Right cardiac atrium (tissue), 5 donors: ENCODE results near the gene SND1. TPM values are rescaled to one million over a fixed set of nuclear protein-coding genes. Genes with fewer than 3 reads are reported as not detected.

Experiments used
- ATAC-seq, 2 donors: fragments of 200-7000 bp; cut with Tn5 transposase; one replicate each; pipeline versions ENCODE4 v1.8.0 to v1.9.1; 2020; ENCODE audit warnings: moderate library complexity in 2 of 2, mild to moderate bottlenecking in 1 of 2
- DNase-seq, 3 donors: peaks; one replicate each; pipeline ENCODE4 v3.0.0-alpha.2; 2020
- H3K27ac ChIP-seq: one replicate; pipeline ENCODE4 v1.5.1; 2013; ENCODE audit warnings: mild to moderate bottlenecking, low read length, control low read depth, moderate library complexity
- H3K27me3 ChIP-seq: one replicate; pipeline ENCODE4 v1.6.1; 2013; ENCODE audit not compliant: control insufficient read depth, insufficient read depth
- H3K4me1 ChIP-seq: one replicate; pipeline ENCODE4 v1.6.1; 2013; ENCODE audit warnings: low read length; ENCODE audit not compliant: control insufficient read depth, insufficient read depth
- H3K4me3 ChIP-seq: one replicate; pipeline ENCODE4 v1.5.1; 2013; ENCODE audit warnings: low read length, control low read depth
- H3K9me3 ChIP-seq: one replicate; pipeline ENCODE4 v1.6.1; 2013; ENCODE audit warnings: low read length; ENCODE audit not compliant: control insufficient read depth
- WGBS: extraction: QIAGEN DNeasy Blood & Tissue Kit; methylation state at CpG from one replicate; pipeline ENCODE4 v1.1.7; 2013; 5-methylcytosine and 5-hydroxymethylcytosine counted together
- intact Hi-C, 4 donors: fragments of 100-400 bp; cut with DNase I; formaldehyde crosslinking; loops; one replicate each; pipeline versions ENCODE4 v1.11.0 to v1.14.0; 2022 to 2023
- polyA plus RNA-seq: library from polyadenylated mRNA; stranded (reverse); fragments of 200-250 nt; gene quantifications from one replicate; pipeline ENCODE4 v1.2.3, GENCODE V29; 2013
- total RNA-seq, 4 donors: library from RNA; stranded (reverse); fragmentation: NEBNext Ultra II Directional; extraction: Animal tissue kit (Norgen Biotek cat#: 25700); gene quantifications; one replicate each; pipeline ENCODE4 v1.2.1, GENCODE V29; 2021
- donor health status: healthy with polysubstance abuse.
- donor health status: DM: no; HTN: yes; CAD: no.
- donor health status: DM: no; HTN: no; CAD: no.
- donor health status: DM: no; HTN: yes; CAD: no; lungs with severe emphysema.
- donor health status: DM: yes; HTN: yes; CAD: no.

SND1 gene
- total and polyA plus RNA-seq, 5 donors, result 50.0 to 107 (median 89.3) TPM

- WGBS, result 87% methylated on average over 6 of the region's 6 CpGs
- ATAC-seq (no peak), DNase-seq (no peak)
- no peak overlapping the region for H3K27ac ChIP-seq
- H3K4me1 ChIP-seq, result peaks cover 4% of the 10 kb centered on the region
- H3K4me3 ChIP-seq, result no peak overlapping the region
- intact Hi-C loops, result no loop called here
- H3K9me3 ChIP-seq, result no peaks in the 10 kb centered on the region
- no peaks in the 10 kb centered on the region for H3K27me3 ChIP-seq
These were observed 365.5 kb downstream of the SND1 start for GRCh38 chr7:128017460-128017859.

GRCh38 chr7:128017862-128018845 is 366.2 kb downstream of the SND1 start:
- intact Hi-C loops, result no loop called here
- WGBS, result 72% methylated on average over 8 of the region's 8 CpGs
- H3K27ac ChIP-seq, result no peak overlapping the region
- DNase-seq (no peak), ATAC-seq (peak; percentile 65 to 88)
- no peaks in the 10 kb centered on the region for H3K9me3 ChIP-seq
- peaks cover 4% of the 10 kb centered on the region for H3K4me1 ChIP-seq
- H3K27me3 ChIP-seq, result no peaks in the 10 kb centered on the region
- no peak overlapping the region for H3K4me3 ChIP-seq

GRCh38 chr7:128019288-128019687 is 367.3 kb downstream of the SND1 start:
- H3K27me3 ChIP-seq, result no peaks in the 10 kb centered on the region
- H3K27ac ChIP-seq, result no peak overlapping the region
- no peak overlapping the region for H3K4me3 ChIP-seq
- intact Hi-C loops, result no loop called here
- DNase-seq, result no peak
- ATAC-seq, result no peak
- H3K9me3 ChIP-seq, result no peaks in the 10 kb centered on the region
- peaks cover 4% of the 10 kb centered on the region for H3K4me1 ChIP-seq
- 78% methylated on average over 3 of the region's 3 CpGs for WGBS

- WGBS, result 89% methylated on average over 6 of the region's 6 CpGs
- Histone ChIP-seq H3K9me3 (no peaks in the 10 kb centered on the region), H3K27ac (no peak overlapping the region), H3K27me3 (no peaks in the 10 kb centered on the region), H3K4me1 (peaks cover 4% of the 10 kb centered on the region), H3K4me3 (no peak overlapping the region)
- DNase-seq (no peak), ATAC-seq (no peak)
- intact Hi-C loops, result no loop called here
These were observed 368.2 kb downstream of the SND1 start for GRCh38 chr7:128020159-128020558.

- Histone ChIP-seq H3K27ac (no peak overlapping the region), H3K27me3 (no peaks in the 10 kb centered on the region), H3K9me3 (no peaks in the 10 kb centered on the region), H3K4me1 (peaks cover 4% of the 10 kb centered on the region), H3K4me3 (no peak overlapping the region)
- intact Hi-C loops, result no loop called here
- DNase-seq (no peak), ATAC-seq (no peak)
- WGBS, result 96% methylated on average over 2 of the region's 2 CpGs
These were observed 369.4 kb downstream of the SND1 start for GRCh38 chr7:128021366-128021765.

- Histone ChIP-seq H3K9me3 (no peaks in the 10 kb centered on the region), H3K27ac (no peak overlapping the region), H3K4me1 (peaks cover 4% of the 10 kb centered on the region), H3K4me3 (no peak overlapping the region), H3K27me3 (no peaks in the 10 kb centered on the region)
- WGBS, result 74% methylated on average over 6 of the region's 6 CpGs
- ATAC-seq (peak in 1 of 2 donors; percentile 23), DNase-seq (no peak)
- intact Hi-C loops, result no loop called here
These were observed 370.9 kb downstream of the SND1 start for GRCh38 chr7:128022631-128023532.

- DNase-seq (no peak), ATAC-seq (no peak)
- intact Hi-C loops, result no loop called here
- Histone ChIP-seq H3K27ac (no peak overlapping the region), H3K4me1 (no peaks in the 10 kb centered on the region), H3K4me3 (no peak overlapping the region), H3K9me3 (no peaks in the 10 kb centered on the region), H3K27me3 (no peaks in the 10 kb centered on the region)
- WGBS, result 88% methylated on average over 3 of the region's 3 CpGs
These were observed 372.2 kb downstream of the SND1 start for GRCh38 chr7:128024151-128024550.

GRCh38 chr7:128025380-128025779 is 373.4 kb downstream of the SND1 start:
- WGBS, result 77% methylated on average over 6 of the region's 6 CpGs
- H3K27ac ChIP-seq, result no peak overlapping the region
- no peaks in the 10 kb centered on the region for H3K27me3 ChIP-seq
- DNase-seq, result no peak
- no peaks in the 10 kb centered on the region for H3K4me1 ChIP-seq
- ATAC-seq, result no peak
- H3K4me3 ChIP-seq, result no peak overlapping the region
- H3K9me3 ChIP-seq, result no peaks in the 10 kb centered on the region
- intact Hi-C loops, result no loop called here

- peak in 1 of 2 donors; percentile 19 for ATAC-seq
These were observed 373.8 kb downstream of the SND1 start for GRCh38 chr7:128025819-128026218.

GRCh38 chr7:128026551-128026950 is 374.6 kb downstream of the SND1 start:
- H3K27me3 ChIP-seq, result no peaks in the 10 kb centered on the region
- no peak for DNase-seq
- H3K27ac ChIP-seq, result no peak overlapping the region
- no peak for ATAC-seq
- 59% methylated on average over 2 of the region's 2 CpGs for WGBS
- no peaks in the 10 kb centered on the region for H3K4me1 ChIP-seq
- intact Hi-C loops, result no loop called here
- no peaks in the 10 kb centered on the region for H3K9me3 ChIP-seq
- H3K4me3 ChIP-seq, result no peak overlapping the region

More at GRCh38 chr7:128025819-128026218, 373.8 kb downstream of the SND1 start:
- intact Hi-C loops, result no loop called here
- Histone ChIP-seq H3K4me1 (no peaks in the 10 kb centered on the region), H3K4me3 (no peak overlapping the region), H3K9me3 (no peaks in the 10 kb centered on the region), H3K27ac (no peak overlapping the region), H3K27me3 (no peaks in the 10 kb centered on the region)
- DNase-seq, result no peak
- 55% methylated on average over 2 of the region's 2 CpGs for WGBS

- Histone ChIP-seq H3K27ac (no peak overlapping the region), H3K4me3 (peak overlapping the region; percentile 2), H3K4me1 (peaks cover under 1% of the 10 kb centered on the region), H3K27me3 (no peaks in the 10 kb centered on the region), H3K9me3 (no peaks in the 10 kb centered on the region)
- intact Hi-C loops, result no loop called here
- DNase-seq (no peak), ATAC-seq (no peak)
- 58% methylated on average over 4 of the region's 4 CpGs for WGBS
These were observed 375.5 kb downstream of the SND1 start for GRCh38 chr7:128027485-128027980.
